Measurements from ENCODE around the gene STAG1. TPM values are rescaled to one million over a fixed set of nuclear protein-coding genes. Genes with fewer than 3 reads are reported as not detected.
"Not testable (repeated sequence)": the region's sequence is repeated elsewhere in the genome, so short reads cannot be mapped to it uniquely, and the experiment has no call there.

The STAG1 gene
- total RNA-seq, 1 donor from 2014 or later: 80.2 TPM

GRCh38 chr3:136703429-136703828 lies 48.7 kb downstream of the STAG1 start:
- no peak for DNase-seq

- DNase-seq: no peak
These were observed 52.8 kb downstream of the STAG1 start for GRCh38 chr3:136699271-136699828.

GRCh38 chr3:136698361-136698760 lies 53.8 kb downstream of the STAG1 start:
- no peak for DNase-seq

- no peak for DNase-seq
These were observed 55.4 kb downstream of the STAG1 start for GRCh38 chr3:136696797-136697196.

- no peak for DNase-seq
These were observed 57.9 kb downstream of the STAG1 start for GRCh38 chr3:136694321-136694720.

GRCh38 chr3:136690599-136690998 lies 61.6 kb downstream of the STAG1 start:
- no peak for DNase-seq

- no peak for DNase-seq
These were observed 66.3 kb downstream of the STAG1 start for GRCh38 chr3:136685882-136686281.

GRCh38 chr3:136682740-136683312 lies 69.4 kb downstream of the STAG1 start:
- DNase-seq: no peak

- DNase-seq: no peak
These were observed 73.2 kb downstream of the STAG1 start for GRCh38 chr3:136678981-136679380.

GRCh38 chr3:136676009-136676408 lies 76.2 kb downstream of the STAG1 start:
- DNase-seq: no peak

- DNase-seq: no peak
These were observed 76.9 kb downstream of the STAG1 start for GRCh38 chr3:136675150-136675858.

- DNase-seq: no peak
These were observed 79.7 kb downstream of the STAG1 start for GRCh38 chr3:136672457-136672856.

GRCh38 chr3:136671921-136672320 lies 80.3 kb downstream of the STAG1 start:
- DNase-seq: no peak

- DNase-seq: no peak
These were observed 82.0 kb downstream of the STAG1 start for GRCh38 chr3:136670166-136670565.

GRCh38 chr3:136667081-136667480 lies 85.1 kb downstream of the STAG1 start:
- no peak for DNase-seq

GRCh38 chr3:136666301-136666700 lies 85.9 kb downstream of the STAG1 start:
- not testable (repeated sequence) for DNase-seq

GRCh38 chr3:136664771-136665170 lies 87.4 kb downstream of the STAG1 start:
- DNase-seq: no peak

- DNase-seq: no peak
These were observed 90.9 kb downstream of the STAG1 start for GRCh38 chr3:136661282-136661681.

GRCh38 chr3:136658946-136659682 lies 93.1 kb downstream of the STAG1 start:
- DNase-seq: peak; percentile 11

GRCh38 chr3:136657526-136657925 lies 94.7 kb downstream of the STAG1 start:
- no peak for DNase-seq

GRCh38 chr3:136653628-136654027 lies 98.5 kb downstream of the STAG1 start:
- DNase-seq: no peak

- no peak for DNase-seq
These were observed 100.6 kb downstream of the STAG1 start for GRCh38 chr3:136651581-136651980.

- no peak for DNase-seq
These were observed 101.7 kb downstream of the STAG1 start for GRCh38 chr3:136650461-136650860.
